NCI-H526 (cell line): Measurements from ENCODE around the gene IRAK2.
A peak's percentile ranks its signal among the peaks of the same experiment; 100 is the strongest.

ENCODE experiments used
- DNase-seq, 2 experiments: peaks; one replicate each; lab custom pipeline; 2025; lab: John Stamatoyannopoulos, UW

The IRAK2 gene

GRCh38 chr3:10189557-10190354 lies 25.0 kb downstream of the IRAK2 start:
- no peak for DNase-seq

GRCh38 chr3:10192953-10193691 lies 28.4 kb downstream of the IRAK2 start:
- DNase-seq = peak; percentile 21 to 66

- DNase-seq = no peak
These were observed 29.1 kb downstream of the IRAK2 start for GRCh38 chr3:10193692-10194327.

- DNase-seq = no peak
These were observed 29.8 kb downstream of the IRAK2 start for GRCh38 chr3:10194328-10195071.

GRCh38 chr3:10195366-10196089 lies 30.8 kb downstream of the IRAK2 start:
- DNase-seq = no peak

GRCh38 chr3:10196389-10197052 lies 31.8 kb downstream of the IRAK2 start:
- DNase-seq = no peak

GRCh38 chr3:10198226-10198625 lies 33.5 kb downstream of the IRAK2 start:
- no peak for DNase-seq

- DNase-seq = no peak
These were observed 34.3 kb downstream of the IRAK2 start for GRCh38 chr3:10198761-10199649.

GRCh38 chr3:10204921-10205320 lies 40.2 kb downstream of the IRAK2 start:
- DNase-seq = no peak

- DNase-seq = no peak
These were observed 40.9 kb downstream of the IRAK2 start for GRCh38 chr3:10205451-10206165.

- no peak for DNase-seq
These were observed 41.4 kb downstream of the IRAK2 start for GRCh38 chr3:10206166-10206511.

- DNase-seq = no peak
These were observed 48.6 kb downstream of the IRAK2 start for GRCh38 chr3:10213156-10213792.

GRCh38 chr3:10215578-10216368 lies 51.1 kb downstream of the IRAK2 start:
- peak; percentile 63 to 75 for DNase-seq

GRCh38 chr3:10217359-10217758 lies 52.6 kb downstream of the IRAK2 start:
- no peak for DNase-seq

- DNase-seq = no peak
These were observed 55.0 kb downstream of the IRAK2 start for GRCh38 chr3:10219737-10220136.

- DNase-seq = no peak
These were observed 59.2 kb downstream of the IRAK2 start for GRCh38 chr3:10223676-10224639.
